Activated CD8-positive, alpha-beta T cell treated with anti-CD3 and anti-CD28 coated beads, Interleukin-2, amount 10 ng/mL, durations not matched to agents 7 days and 5 days (primary cell): ENCODE measurements around the gene SNAP29. TPM values are rescaled to one million over a fixed set of nuclear protein-coding genes. Genes with fewer than 3 reads are reported as not detected.
"Not testable (repeated sequence)": the region's sequence is repeated elsewhere in the genome, so short reads cannot be mapped to it uniquely, and the experiment has no call there.

Source experiments
- ATAC-seq: fragments of 150-1000 bp; cut with Tn5 transposase; one replicate; pipeline ENCODE4 v1.10.0; 2021; ENCODE audit warnings: moderate library complexity
- CTCF ChIA-PET: fragments of 350-600 bp; sonication (Branson Sonifier 250); formaldehyde crosslinking; loops from one replicate; lab custom pipeline; 2021; ENCODE audit warnings: antibody characterized with exemption; lab: Charles Lee
- POLR2A ChIA-PET: fragments of 350-600 bp; sonication (Branson Sonifier 250); formaldehyde crosslinking; loops from one replicate; lab custom pipeline; 2021; ENCODE audit warnings: antibody characterized with exemption; lab: Charles Lee
- DNase-seq: peaks from one replicate; pipeline ENCODE4 v3.0.0-alpha.2; 2020
- H3K27ac Mint-ChIP-seq: one replicate; pipeline ENCODE4 v1.8.0; 2021; ENCODE audit warnings: mild to moderate bottlenecking, mixed read lengths
- H3K27me3 Mint-ChIP-seq: one replicate; pipeline ENCODE4 v1.8.0; 2021; ENCODE audit warnings: low read depth, mixed read lengths
- H3K36me3 Mint-ChIP-seq: one replicate; pipeline ENCODE4 v1.8.0; 2021; ENCODE audit warnings: low read depth, mixed read lengths
- H3K4me1 Mint-ChIP-seq: one replicate; pipeline ENCODE4 v1.8.0; 2021; ENCODE audit warnings: low read depth, mixed read lengths
- H3K4me3 Mint-ChIP-seq: one replicate; pipeline ENCODE4 v1.8.0; 2021; ENCODE audit warnings: mild to moderate bottlenecking, mixed read lengths
- H3K9me3 Mint-ChIP-seq: one replicate; pipeline ENCODE4 v1.8.0; 2022; ENCODE audit warnings: mixed read lengths; ENCODE audit not compliant: insufficient read depth
- total RNA-seq, 2 experiments: library from RNA; stranded (reverse); gene quantifications; one replicate each; pipeline ENCODE4 v1.2.3, GENCODE V29; 2021

SNAP29 gene
- total RNA-seq, 2 experiments from 2014 or later: 30.7 to 32.3 TPM

DNA sequence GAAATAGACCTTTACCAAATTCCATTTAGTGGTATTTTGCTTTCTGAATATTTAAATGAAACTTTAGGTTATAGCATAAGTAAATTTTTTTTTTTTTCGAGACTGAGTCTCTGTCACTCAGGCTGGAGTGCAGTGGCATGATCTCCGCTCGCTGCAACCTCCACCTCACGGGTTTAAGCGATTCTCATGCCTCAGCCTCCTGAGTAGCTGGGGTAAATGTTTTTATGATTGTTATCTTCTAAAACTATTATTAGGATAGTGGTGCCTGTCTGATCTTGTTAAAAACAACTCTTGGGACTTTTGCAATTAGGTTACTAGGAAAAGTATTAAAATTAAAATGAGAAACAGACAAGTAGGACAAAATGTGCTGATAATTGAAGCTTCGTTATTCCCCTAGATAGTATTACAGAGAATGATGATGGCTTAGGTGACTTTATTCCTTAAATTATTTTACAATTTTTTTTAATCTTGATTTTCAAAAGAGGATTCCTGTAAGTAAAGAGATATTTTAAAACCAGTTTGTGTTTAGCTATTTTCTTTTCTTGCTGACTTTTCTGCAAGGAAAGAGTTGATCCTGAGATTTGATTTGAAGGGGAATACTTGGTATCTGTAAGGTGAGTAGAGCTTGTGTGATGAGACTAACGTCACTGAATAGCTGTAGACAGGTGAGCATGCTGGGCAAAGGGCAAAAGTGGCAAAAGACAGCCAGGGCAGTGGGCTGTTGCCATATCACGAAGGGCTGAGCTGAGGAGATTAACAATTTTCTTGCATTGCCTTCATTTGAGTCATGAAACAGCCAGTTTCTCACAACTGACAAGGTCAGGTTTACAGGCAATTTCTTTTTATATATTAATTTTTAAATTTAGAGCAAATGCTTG is 79.2 kb downstream of the SNAP29 start:
- ChIA-PET POLR2A (interaction anchor here (0.9 kb wide), 1 partner anchor 17 kb away, joined by 3 read pairs; no protein-coding TSS in a partner anchor), CTCF (interaction anchor here (1.2 kb wide), 2 partner anchors 21 to 24 kb away, joined by 4 to 5 read pairs; partner anchors contain the start of gene CRKL)
- ATAC-seq: no peak
- H3K36me3 Mint-ChIP-seq: peaks cover 71% of the 10 kb centered on the region
- no peak overlapping the region for H3K27ac Mint-ChIP-seq
- no peak overlapping the region for H3K4me3 Mint-ChIP-seq
- no peaks in the 10 kb centered on the region for H3K27me3 Mint-ChIP-seq
- no peak for DNase-seq
- H3K4me1 Mint-ChIP-seq: peaks cover 39% of the 10 kb centered on the region
- no peaks in the 10 kb centered on the region for H3K9me3 Mint-ChIP-seq

DNA sequence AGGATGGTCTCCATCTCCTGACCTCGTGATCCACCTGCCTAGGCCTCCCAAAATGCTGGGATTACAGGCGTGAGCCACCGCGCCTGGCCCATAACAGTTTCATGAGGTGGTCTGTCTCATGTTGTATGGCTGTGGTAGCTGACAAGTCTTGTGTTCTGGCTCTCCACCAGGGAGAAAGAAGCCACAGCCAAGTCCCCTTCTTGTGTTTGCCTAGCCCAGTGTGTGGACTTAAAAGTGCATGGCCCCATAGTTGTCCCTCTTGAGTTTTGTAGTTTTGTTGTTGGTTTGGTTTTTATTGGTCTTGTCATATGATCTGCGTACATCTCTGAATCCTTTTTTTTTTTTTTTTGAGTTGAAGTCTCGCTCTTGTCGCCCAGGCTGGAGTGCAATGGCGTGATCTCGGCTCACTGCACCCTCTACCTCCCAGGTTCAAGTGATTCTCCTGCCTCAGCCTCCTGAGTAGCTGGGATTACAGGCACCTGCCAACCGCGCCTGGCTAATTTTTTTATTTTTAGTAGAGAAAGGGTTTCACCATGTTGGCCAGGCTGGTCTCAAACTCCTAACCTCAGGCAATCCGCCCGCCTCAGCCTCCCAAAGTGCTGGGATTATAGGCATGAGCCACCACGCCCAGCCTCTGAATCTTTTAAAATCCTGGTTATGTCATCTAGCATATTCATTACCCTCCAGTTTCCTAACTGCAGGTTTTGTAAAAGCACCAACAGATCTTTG is 80.8 kb downstream of the SNAP29 start:
- Mint-ChIP-seq H3K36me3 (peaks cover 61% of the 10 kb centered on the region), H3K4me1 (peaks cover 39% of the 10 kb centered on the region)
- DNase-seq, H3K27ac Mint-ChIP-seq, POLR2A ChIA-PET, ATAC-seq, H3K27me3 Mint-ChIP-seq, H3K4me3 Mint-ChIP-seq, CTCF ChIA-PET, H3K9me3 Mint-ChIP-seq: not testable (repeated sequence)

DNA sequence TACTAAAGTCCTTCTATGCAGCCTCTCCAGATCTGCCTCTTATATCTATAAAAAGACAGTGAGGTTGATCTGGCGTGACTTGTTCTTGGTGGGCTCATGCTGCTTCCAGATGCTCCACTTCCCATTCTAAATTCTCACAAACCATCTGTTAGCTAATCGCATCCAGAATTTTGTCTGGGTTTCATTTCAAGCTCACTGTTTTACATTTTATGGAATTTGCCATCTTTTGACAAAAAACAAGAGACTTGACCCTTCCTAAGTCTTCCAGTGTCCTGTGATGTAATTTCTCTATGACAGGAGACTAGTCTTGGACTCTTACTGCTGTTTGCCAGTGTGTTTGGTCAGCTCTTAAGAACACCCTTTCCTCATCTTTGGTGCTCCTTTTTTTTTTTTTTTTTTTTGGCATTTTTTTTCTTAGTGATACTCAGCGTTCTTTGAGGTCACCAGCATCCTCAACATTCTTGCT is 81.4 kb downstream of the SNAP29 start:
- ATAC-seq (no peak), DNase-seq (no peak)
- H3K27ac Mint-ChIP-seq: no peak overlapping the region
- H3K4me1 Mint-ChIP-seq: peaks cover 40% of the 10 kb centered on the region
- peaks cover 56% of the 10 kb centered on the region for H3K36me3 Mint-ChIP-seq
- POLR2A ChIA-PET: no interaction called here
- H3K9me3 Mint-ChIP-seq: no peaks in the 10 kb centered on the region
- H3K27me3 Mint-ChIP-seq: no peaks in the 10 kb centered on the region
- CTCF ChIA-PET: interaction anchor here (1.5 kb wide), 1 partner anchor 8 kb away, joined by 3 read pairs; no protein-coding TSS in a partner anchor
- no peak overlapping the region for H3K4me3 Mint-ChIP-seq

Other genes with a start within 250 kb of the SNAP29 start
- gene SERPIND1, start 84.9 kb upstream of the SNAP29 start, total RNA-seq: not detected
- 100 to 1,000 TPM; 112 to 120 TPM for gene PI4KA, start 196 bp upstream of the SNAP29 start, total RNA-seq
- 10 to 100 TPM; 87.0 to 87.4 TPM for gene CRKL, start 58.4 kb downstream of the SNAP29 start, total RNA-seq
- gene AIFM3, start 108.2 kb downstream of the SNAP29 start, total RNA-seq: under 1 TPM; 0.37 to 0.39 TPM
- 10 to 100 TPM; 56.2 to 58.0 TPM for gene LZTR1, start 123.3 kb downstream of the SNAP29 start, total RNA-seq
- gene THAP7, start 143.1 kb downstream of the SNAP29 start, total RNA-seq: 10 to 100 TPM; 31.7 to 32.0 TPM
- gene P2RX6, start 156.2 kb downstream of the SNAP29 start, total RNA-seq: under 1 TPM; 0.50 to 0.63 TPM
- under 1 TPM; 0.16 to 0.21 TPM for gene SLC7A4, start 173.6 kb downstream of the SNAP29 start, total RNA-seq
- gene LRRC74B, start 186.9 kb downstream of the SNAP29 start, total RNA-seq: not detected